ENCODE results near the gene LYPD6B.

Gene LYPD6B

GRCh38 chr2:149129433-149129832 lies 90.9 kb downstream of the LYPD6B start:
- DNase-seq, result no peak

GRCh38 chr2:149132339-149132738 lies 93.8 kb downstream of the LYPD6B start:
- DNase-seq, result no peak

- no peak for DNase-seq
These were observed 94.4 kb downstream of the LYPD6B start for GRCh38 chr2:149132901-149133300.

- no peak for DNase-seq
These were observed 95.9 kb downstream of the LYPD6B start for GRCh38 chr2:149134335-149134923.

- DNase-seq, result no peak
These were observed 97.6 kb downstream of the LYPD6B start for GRCh38 chr2:149136111-149136510.

GRCh38 chr2:149141046-149141445 lies 102.5 kb downstream of the LYPD6B start:
- no peak for DNase-seq

GRCh38 chr2:149143734-149144133 lies 105.2 kb downstream of the LYPD6B start:
- no peak for DNase-seq

- DNase-seq, result no peak
These were observed 107.1 kb downstream of the LYPD6B start for GRCh38 chr2:149145314-149146295.

GRCh38 chr2:149146876-149147275 lies 108.4 kb downstream of the LYPD6B start:
- no peak for DNase-seq

GRCh38 chr2:149148194-149149006 lies 109.9 kb downstream of the LYPD6B start:
- no peak for DNase-seq

GRCh38 chr2:149149007-149149297 lies 110.5 kb downstream of the LYPD6B start:
- DNase-seq, result no peak

GRCh38 chr2:149152469-149152953 lies 114.0 kb downstream of the LYPD6B start:
- no peak for DNase-seq

GRCh38 chr2:149155196-149155969 lies 116.9 kb downstream of the LYPD6B start:
- DNase-seq, result no peak

- DNase-seq, result no peak
These were observed 117.5 kb downstream of the LYPD6B start for GRCh38 chr2:149155988-149156387.

- no peak for DNase-seq
These were observed 118.7 kb downstream of the LYPD6B start for GRCh38 chr2:149156971-149157740.

- no peak for DNase-seq
These were observed 120.5 kb downstream of the LYPD6B start for GRCh38 chr2:149158957-149159356.

GRCh38 chr2:149160195-149160594 lies 121.7 kb downstream of the LYPD6B start:
- DNase-seq, result no peak

- DNase-seq, result no peak
These were observed 122.3 kb downstream of the LYPD6B start for GRCh38 chr2:149160701-149161217.

GRCh38 chr2:149161481-149162225 lies 123.2 kb downstream of the LYPD6B start:
- DNase-seq, result no peak

GRCh38 chr2:149164296-149164695 lies 125.8 kb downstream of the LYPD6B start:
- DNase-seq, result no peak

GRCh38 chr2:149164827-149165226 lies 126.3 kb downstream of the LYPD6B start:
- DNase-seq, result no peak
